ENCODE results near the gene NFKBIL1.

Gene NFKBIL1

DNA sequence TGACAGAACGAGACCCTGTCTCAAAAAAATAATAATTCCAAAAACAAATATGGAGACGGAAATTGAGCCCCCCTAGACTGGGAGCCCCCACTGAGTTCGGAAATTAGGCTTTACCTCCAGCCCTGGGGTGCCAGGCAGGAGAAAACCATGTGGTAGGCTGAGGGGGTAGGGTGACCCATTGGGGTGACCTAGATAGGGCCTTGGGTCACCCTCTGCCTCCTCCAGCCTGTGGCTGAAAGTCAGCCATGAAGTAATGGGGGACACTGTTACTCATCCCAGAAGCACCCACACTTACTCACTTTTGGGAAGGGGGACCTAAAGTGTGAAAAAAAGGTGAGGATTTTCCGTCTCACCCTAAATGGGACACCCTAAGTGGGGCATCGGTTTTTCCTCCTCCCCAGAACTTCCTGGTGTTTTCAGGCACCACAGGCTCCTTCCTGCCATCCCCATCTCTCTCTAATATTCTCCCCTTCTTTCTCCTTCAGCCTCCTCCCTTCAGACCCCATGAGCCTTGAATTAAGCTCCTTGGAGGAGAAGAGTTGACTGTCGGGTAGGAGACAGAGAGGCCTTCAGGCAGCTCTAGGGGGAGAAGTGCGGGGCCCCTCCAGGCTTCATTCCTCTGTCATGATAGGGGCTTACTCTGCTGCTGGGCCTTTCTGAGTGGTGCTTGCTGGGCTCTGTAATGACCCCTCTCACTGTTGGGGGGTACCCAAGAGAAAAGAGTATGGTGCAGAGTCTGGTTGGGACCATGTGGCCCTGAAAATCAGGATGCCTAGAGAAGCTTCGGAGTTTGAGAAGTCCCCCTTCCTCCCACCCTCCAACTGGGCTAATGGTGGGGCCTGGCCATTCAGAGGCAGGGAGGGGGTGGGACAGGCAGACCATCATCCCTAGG is 32.4 kb downstream of the NFKBIL1 start:
- DNase-seq (ENCODE audit: low spot score), result no peak
- TF ChIP-seq, protein P1, sequence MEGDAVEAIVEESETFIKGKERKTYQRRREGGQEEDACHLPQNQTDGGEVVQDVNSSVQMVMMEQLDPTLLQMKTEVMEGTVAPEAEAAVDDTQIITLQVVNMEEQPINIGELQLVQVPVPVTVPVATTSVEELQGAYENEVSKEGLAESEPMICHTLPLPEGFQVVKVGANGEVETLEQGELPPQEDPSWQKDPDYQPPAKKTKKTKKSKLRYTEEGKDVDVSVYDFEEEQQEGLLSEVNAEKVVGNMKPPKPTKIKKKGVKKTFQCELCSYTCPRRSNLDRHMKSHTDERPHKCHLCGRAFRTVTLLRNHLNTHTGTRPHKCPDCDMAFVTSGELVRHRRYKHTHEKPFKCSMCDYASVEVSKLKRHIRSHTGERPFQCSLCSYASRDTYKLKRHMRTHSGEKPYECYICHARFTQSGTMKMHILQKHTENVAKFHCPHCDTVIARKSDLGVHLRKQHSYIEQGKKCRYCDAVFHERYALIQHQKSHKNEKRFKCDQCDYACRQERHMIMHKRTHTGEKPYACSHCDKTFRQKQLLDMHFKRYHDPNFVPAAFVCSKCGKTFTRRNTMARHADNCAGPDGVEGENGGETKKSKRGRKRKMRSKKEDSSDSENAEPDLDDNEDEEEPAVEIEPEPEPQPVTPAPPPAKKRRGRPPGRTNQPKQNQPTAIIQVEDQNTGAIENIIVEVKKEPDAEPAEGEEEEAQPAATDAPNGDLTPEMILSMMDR (IDR thresholded peaks at IDR 0.05; ENCODE audit: poor library complexity, severe bottlenecking), result no peak
- no peak for ATAC-seq (ENCODE audit: low read depth)
- Histone ChIP-seq H3K4me3 (ENCODE audit: severe bottlenecking) (no peak overlapping the region), H3K36me3 (ENCODE audit: low read depth) (no peaks in the 10 kb centered on the region), H3K27me3 (ENCODE audit: insufficient read depth, poor library complexity, severe bottlenecking) (no peaks in the 10 kb centered on the region), H3K27ac (ENCODE audit: poor library complexity, severe bottlenecking) (no peak overlapping the region), H3K9me3 (ENCODE audit: severe bottlenecking) (no peaks in the 10 kb centered on the region), H3K4me1 (ENCODE audit: insufficient read depth, poor library complexity, severe bottlenecking) (peaks cover 12% of the 10 kb centered on the region)

DNA sequence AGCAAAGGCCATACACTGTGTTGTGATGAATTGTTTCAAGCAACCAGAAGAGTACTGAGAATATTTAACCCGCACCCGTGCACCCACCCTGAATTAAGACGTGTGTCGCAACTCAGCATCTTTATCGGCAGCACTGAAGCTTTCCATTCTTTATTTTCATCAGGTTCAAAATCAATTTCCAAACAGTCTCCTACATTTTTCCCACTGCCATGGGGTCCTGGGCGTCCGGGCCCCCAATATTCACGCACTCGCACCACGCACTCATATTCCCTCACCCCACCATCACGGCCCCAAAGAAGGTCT is 33.0 kb downstream of the NFKBIL1 start:
- H3K9me3 ChIP-seq (ENCODE audit: severe bottlenecking), result no peaks in the 10 kb centered on the region
- no peak overlapping the region for H3K27ac ChIP-seq (ENCODE audit: poor library complexity, severe bottlenecking)
- H3K4me3 ChIP-seq (ENCODE audit: severe bottlenecking), result peak overlapping the region; percentile 52
- peaks cover 12% of the 10 kb centered on the region for H3K4me1 ChIP-seq (ENCODE audit: insufficient read depth, poor library complexity, severe bottlenecking)
- H3K27me3 ChIP-seq (ENCODE audit: insufficient read depth, poor library complexity, severe bottlenecking), result no peaks in the 10 kb centered on the region
- no peak for DNase-seq (ENCODE audit: low spot score)
- ATAC-seq (ENCODE audit: low read depth), result no peak
- H3K36me3 ChIP-seq (ENCODE audit: low read depth), result no peaks in the 10 kb centered on the region
- TF ChIP-seq, protein P1 (IDR thresholded peaks at IDR 0.05; ENCODE audit: poor library complexity, severe bottlenecking), result no peak

DNA sequence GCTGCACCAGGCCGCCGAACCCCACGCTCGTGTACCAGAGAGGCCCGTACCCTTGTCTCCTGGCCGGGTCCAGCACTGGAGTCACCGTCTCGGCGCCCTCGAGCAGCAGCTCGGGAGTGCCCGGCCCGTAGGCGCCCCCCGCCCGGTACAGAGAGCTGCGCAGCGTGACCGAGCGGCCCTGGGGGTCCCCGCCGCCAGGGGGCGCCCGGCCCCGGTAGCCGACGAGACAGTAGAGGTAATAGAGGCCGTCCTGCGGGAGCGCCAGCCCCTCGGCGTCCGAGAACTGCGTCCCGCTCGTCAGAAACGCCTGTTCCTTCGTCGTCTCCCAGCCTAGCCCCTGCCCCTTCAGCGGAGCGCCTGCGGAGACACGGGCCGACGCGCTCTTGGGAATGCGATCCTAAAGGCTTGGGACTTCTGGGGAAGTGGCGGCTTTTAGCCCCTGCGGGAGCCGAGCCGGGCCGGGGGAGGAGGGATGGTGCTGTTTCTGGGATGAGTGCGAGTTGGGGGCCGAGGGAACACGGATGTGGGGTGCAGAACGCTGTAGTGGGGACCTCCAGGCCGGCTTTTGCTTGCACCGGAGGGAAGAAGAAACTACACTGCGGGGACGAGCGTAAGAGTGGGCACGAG is 33.5 kb downstream of the NFKBIL1 start:
- TF ChIP-seq, protein P1 (IDR thresholded peaks at IDR 0.05; ENCODE audit: poor library complexity, severe bottlenecking), result peak; percentile 98
- H3K27me3 ChIP-seq (ENCODE audit: insufficient read depth, poor library complexity, severe bottlenecking), result no peaks in the 10 kb centered on the region
- peak overlapping the region; percentile 52 for H3K4me3 ChIP-seq (ENCODE audit: severe bottlenecking)
- peaks cover 12% of the 10 kb centered on the region for H3K4me1 ChIP-seq (ENCODE audit: insufficient read depth, poor library complexity, severe bottlenecking)
- H3K36me3 ChIP-seq (ENCODE audit: low read depth), result no peaks in the 10 kb centered on the region
- ATAC-seq (ENCODE audit: low read depth), result peak; percentile 84
- H3K27ac ChIP-seq (ENCODE audit: poor library complexity, severe bottlenecking), result no peak overlapping the region
- DNase-seq (ENCODE audit: low spot score), result no peak
- no peaks in the 10 kb centered on the region for H3K9me3 ChIP-seq (ENCODE audit: severe bottlenecking)

DNA sequence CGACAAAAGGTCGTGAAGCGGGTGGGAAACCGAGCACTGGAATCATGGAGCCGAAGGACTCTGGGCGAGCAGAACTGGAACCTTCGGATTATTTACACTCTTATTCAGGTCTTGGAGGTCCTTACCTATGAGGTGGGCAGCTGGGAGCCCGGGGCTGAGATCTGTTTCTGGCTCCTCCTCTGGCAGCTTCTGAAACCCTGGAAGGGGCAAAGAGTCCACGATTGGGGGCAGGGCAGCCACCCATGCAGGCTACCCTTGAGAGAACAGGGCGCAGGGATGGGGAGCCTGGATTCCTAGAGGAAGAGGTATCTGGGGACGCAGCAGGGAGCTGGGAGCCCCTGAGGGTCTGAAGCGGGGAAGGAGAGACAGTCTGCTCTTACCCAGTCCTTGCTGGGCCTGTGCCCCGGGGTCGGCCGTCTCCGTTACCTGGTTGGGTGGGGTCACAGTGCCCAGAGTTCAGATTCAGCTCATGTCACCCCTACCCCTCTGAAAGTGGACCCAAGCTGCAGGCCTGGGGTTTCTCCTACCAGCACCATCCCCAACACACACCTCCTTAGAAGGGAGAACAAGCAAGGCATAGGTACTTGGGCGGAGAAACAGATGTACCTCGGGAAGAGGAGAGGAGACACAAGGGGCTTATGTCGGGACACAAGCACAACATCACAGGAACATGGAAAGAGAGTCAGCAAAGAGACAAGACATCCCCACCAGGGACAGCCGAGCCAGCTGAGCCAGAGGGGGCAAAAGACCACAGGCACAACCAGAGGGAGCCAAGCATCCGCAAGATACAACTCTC is 34.2 kb downstream of the NFKBIL1 start:
- Histone ChIP-seq H3K36me3 (ENCODE audit: low read depth) (no peaks in the 10 kb centered on the region), H3K27me3 (ENCODE audit: insufficient read depth, poor library complexity, severe bottlenecking) (no peaks in the 10 kb centered on the region), H3K9me3 (ENCODE audit: severe bottlenecking) (no peaks in the 10 kb centered on the region), H3K4me3 (ENCODE audit: severe bottlenecking) (peak overlapping the region; percentile 52), H3K4me1 (ENCODE audit: insufficient read depth, poor library complexity, severe bottlenecking) (peaks cover 12% of the 10 kb centered on the region), H3K27ac (ENCODE audit: poor library complexity, severe bottlenecking) (no peak overlapping the region)
- no peak for ATAC-seq (ENCODE audit: low read depth)
- TF ChIP-seq, protein P1 (IDR thresholded peaks at IDR 0.05; ENCODE audit: poor library complexity, severe bottlenecking), result no peak
- no peak for DNase-seq (ENCODE audit: low spot score)
